CD4-positive, alpha-beta T cell (primary cell): Measurements from ENCODE around the gene COG5. TPM values are rescaled to one million over a fixed set of nuclear protein-coding genes. Genes with fewer than 3 reads are reported as not detected.

Experiments used
- ATAC-seq: fragments of 200-7000 bp; cut with Tn5 transposase; one replicate; pipeline ENCODE4 v1.10.0; 2022; ENCODE audit warnings: mild to moderate bottlenecking; ENCODE audit not compliant: poor library complexity
- CTCF ChIA-PET: fragments of 350-600 bp; sonication (Branson Sonifier 250); formaldehyde crosslinking; loops from one replicate; lab custom pipeline; 2021; ENCODE audit warnings: antibody characterized with exemption, inconsistent platforms; lab: Charles Lee
- POLR2A ChIA-PET: fragments of 350-600 bp; sonication (Branson Sonifier 250); formaldehyde crosslinking; loops from one replicate; lab custom pipeline; 2021; ENCODE audit warnings: antibody characterized with exemption, inconsistent platforms; lab: Charles Lee
- DNase-seq, 14 experiments: peaks; one replicate each; pipeline ENCODE4 v3.0.0-alpha.2; 2013 to 2020; ENCODE audit warnings: mixed read lengths in 2 of 14
- H3K27ac ChIP-seq, 2 donors: one replicate each; pipeline versions ENCODE4 v1.5.1 to v1.7.0; 2013; ENCODE audit warnings: low read length in 2 of 2, low read depth in 1 of 2, mild to moderate bottlenecking in 1 of 2
- H3K27me3 ChIP-seq, 2 experiments: 1 replicate in 1 of 2; 2 replicates in 1 of 2; pipeline versions ENCODE4 v1.6.1 to v1.7.0; 2013; ENCODE audit warnings: low read length in 2 of 2, control low read depth in 1 of 2, mild to moderate bottlenecking in 1 of 2, moderate library complexity in 1 of 2; ENCODE audit not compliant: insufficient read depth in 2 of 2, control insufficient read depth in 1 of 2
- H3K36me3 ChIP-seq: one replicate; pipeline ENCODE4 v1.6.1; 2013; ENCODE audit warnings: low read length, control low read depth; ENCODE audit not compliant: insufficient read depth
- H3K4me1 ChIP-seq: one replicate; pipeline ENCODE4 v1.6.1; 2013; ENCODE audit warnings: low read length, control low read depth; ENCODE audit not compliant: insufficient read depth
- H3K4me3 ChIP-seq: one replicate; pipeline ENCODE4 v1.5.1; 2013; ENCODE audit warnings: mild to moderate bottlenecking, low read length, moderate library complexity
- H3K9me3 ChIP-seq, 2 experiments: 1 replicate in 1 of 2; 2 replicates in 1 of 2; pipeline versions ENCODE4 v1.6.1 to v1.7.0; 2013; ENCODE audit warnings: low read length in 2 of 2, mild to moderate bottlenecking in 2 of 2, control low read depth in 1 of 2, moderate library complexity in 1 of 2; ENCODE audit not compliant: control insufficient read depth in 1 of 2, insufficient read depth in 1 of 2
- H3K27ac Mint-ChIP-seq: one replicate; pipeline ENCODE4 v1.8.0; 2020; ENCODE audit warnings: mixed read lengths
- H3K27me3 Mint-ChIP-seq: one replicate; pipeline ENCODE4 v1.8.0; 2021; ENCODE audit warnings: mixed read lengths
- H3K36me3 Mint-ChIP-seq: one replicate; pipeline ENCODE4 v1.8.0; 2021; ENCODE audit warnings: low read depth, mixed read lengths
- H3K4me1 Mint-ChIP-seq: one replicate; pipeline ENCODE4 v1.8.0; 2021; ENCODE audit warnings: low read depth, mixed read lengths
- H3K4me3 Mint-ChIP-seq: one replicate; pipeline ENCODE4 v1.8.0; 2020; ENCODE audit warnings: mild to moderate bottlenecking, mixed read lengths
- H3K9me3 Mint-ChIP-seq: one replicate; pipeline ENCODE4 v1.8.0; 2020; ENCODE audit warnings: mixed read lengths
- CTCF ChIP-seq: fragments of 200-600 bp; IDR thresholded peaks from one replicate; pipeline ENCODE4 v1.8.0; 2022; ENCODE audit warnings: antibody characterized with exemption, mild to moderate bottlenecking
- intact Hi-C, 2 experiments: fragments of 100-400 bp; cut with DNase I in 1 of 2; cut with micrococcal nuclease in 1 of 2; formaldehyde crosslinking; loops; one replicate each; pipeline versions ENCODE4 v1.15.1 to v1.9.0; 2023 to 2025; cut with DNase I, micrococcal nuclease
- total RNA-seq, 174 experiments: library from RNA in 2 of 174; stranded (reverse) in 2 of 174; gene quantifications; one replicate each; pipeline ENCODE4 v1.2.3 and lab custom pipeline; 2021 to 2026

The COG5 gene
- total RNA-seq, 2 experiments from 2014 or later, result 43.4 to 44.5 TPM

- Mint-ChIP-seq H3K4me1 (peaks cover 21% of the 10 kb centered on the region), H3K9me3 (no peaks in the 10 kb centered on the region), H3K4me3 (no peak overlapping the region), H3K27me3 (no peaks in the 10 kb centered on the region), H3K27ac (no peak overlapping the region), H3K36me3 (peaks cover 67% of the 10 kb centered on the region)
- no peak overlapping the region for H3K27ac ChIP-seq
- H3K4me3 ChIP-seq, result no peak overlapping the region
- TF ChIP-seq CTCF, result no peak
- DNase-seq (no peak), ATAC-seq (no peak)
- H3K9me3 ChIP-seq, result no peaks in the 10 kb centered on the region
- ChIA-PET POLR2A (no interaction called here), CTCF (no interaction called here)
- intact Hi-C loops, result no loop called here
- peaks cover 44% of the 10 kb centered on the region for H3K36me3 ChIP-seq
- no peaks in the 10 kb centered on the region for H3K4me1 ChIP-seq
- H3K27me3 ChIP-seq, result no peaks in the 10 kb centered on the region
Measured at GRCh38 chr7:107527196-107527595, 36.5 kb downstream of the COG5 start.

- Histone ChIP-seq H3K4me1 (no peaks in the 10 kb centered on the region), H3K36me3 (peaks cover 44% of the 10 kb centered on the region), H3K27ac (no peak overlapping the region), H3K4me3 (no peak overlapping the region), H3K9me3 (no peaks in the 10 kb centered on the region), H3K27me3 (no peaks in the 10 kb centered on the region)
- no peak for TF ChIP-seq CTCF
- ATAC-seq, result no peak
- H3K27me3 Mint-ChIP-seq, result no peaks in the 10 kb centered on the region
- H3K36me3 Mint-ChIP-seq, result peaks cover 72% of the 10 kb centered on the region
- ChIA-PET POLR2A (no interaction called here), CTCF (no interaction called here)
- no peak for DNase-seq
- H3K4me1 Mint-ChIP-seq, result peaks cover 24% of the 10 kb centered on the region
- H3K4me3 Mint-ChIP-seq, result no peak overlapping the region
- H3K27ac Mint-ChIP-seq, result no peak overlapping the region
- intact Hi-C loops, result no loop called here
- H3K9me3 Mint-ChIP-seq, result no peaks in the 10 kb centered on the region
Measured at GRCh38 chr7:107526672-107527071, 37.0 kb downstream of the COG5 start.

- no peak overlapping the region for H3K4me3 ChIP-seq
- Mint-ChIP-seq H3K4me1 (peaks cover 30% of the 10 kb centered on the region), H3K27me3 (no peaks in the 10 kb centered on the region), H3K4me3 (no peak overlapping the region), H3K27ac (no peak overlapping the region), H3K36me3 (peaks cover 31% of the 10 kb centered on the region), H3K9me3 (no peaks in the 10 kb centered on the region)
- no peak for DNase-seq
- H3K36me3 ChIP-seq, result peaks cover 18% of the 10 kb centered on the region
- H3K4me1 ChIP-seq, result peaks cover 4% of the 10 kb centered on the region
- no peaks in the 10 kb centered on the region for H3K9me3 ChIP-seq
- ChIA-PET CTCF (interaction anchor here (0.6 kb wide), 1 partner anchor 94 kb away, joined by 3 read pairs; no protein-coding TSS in a partner anchor), POLR2A (no interaction called here)
- no peak for ATAC-seq
- intact Hi-C loops, result no loop called here
- no peak for TF ChIP-seq CTCF
- no peak overlapping the region for H3K27ac ChIP-seq
- H3K27me3 ChIP-seq, result no peaks in the 10 kb centered on the region
Measured at GRCh38 chr7:107506674-107507339, 56.9 kb downstream of the COG5 start.
